ENCODE results near the gene FRY. TPM values are rescaled to one million over a fixed set of nuclear protein-coding genes. Genes with fewer than 3 reads are reported as not detected.

The FRY gene
- total RNA-seq, 4 donors from 2014 or later = 32.0 to 111 (median 63.8) TPM

GRCh38 chr13:32042551-32042950 is 11.0 kb downstream of the FRY start:
- intact Hi-C loops (cut with DNase I; ENCODE audit: low total_unique reads) = no loop called here
- no peaks in the 10 kb centered on the region for H3K9me3 ChIP-seq
- H3K27ac ChIP-seq = no peak overlapping the region
- TF ChIP-seq CTCF (IDR thresholded peaks at IDR 0.05) (no peak), POLR2A (IDR thresholded peaks at IDR 0.05) (no peak)
- H3K4me3 ChIP-seq = no peak overlapping the region
- no peaks in the 10 kb centered on the region for H3K27me3 ChIP-seq
- DNase-seq = no peak
- no peaks in the 10 kb centered on the region for H3K4me1 ChIP-seq
- no peaks in the 10 kb centered on the region for H3K36me3 ChIP-seq

GRCh38 chr13:32044446-32044845 is 12.9 kb downstream of the FRY start:
- DNase-seq = no peak
- Histone ChIP-seq H3K36me3 (no peaks in the 10 kb centered on the region), H3K4me3 (no peak overlapping the region), H3K9me3 (no peaks in the 10 kb centered on the region), H3K27me3 (no peaks in the 10 kb centered on the region), H3K27ac (no peak overlapping the region), H3K4me1 (no peaks in the 10 kb centered on the region)
- intact Hi-C loops (cut with DNase I; ENCODE audit: low total_unique reads) = no loop called here
- TF ChIP-seq CTCF (IDR thresholded peaks at IDR 0.05) (no peak), POLR2A (IDR thresholded peaks at IDR 0.05) (no peak)

GRCh38 chr13:32045537-32045936 is 14.0 kb downstream of the FRY start:
- TF ChIP-seq CTCF (IDR thresholded peaks at IDR 0.05) (no peak), POLR2A (IDR thresholded peaks at IDR 0.05) (no peak)
- H3K36me3 ChIP-seq = no peaks in the 10 kb centered on the region
- no peaks in the 10 kb centered on the region for H3K9me3 ChIP-seq
- intact Hi-C loops (cut with DNase I; ENCODE audit: low total_unique reads) = no loop called here
- H3K4me3 ChIP-seq = no peak overlapping the region
- DNase-seq = no peak
- H3K27ac ChIP-seq = peak overlapping the region; percentile 67 to 71
- no peaks in the 10 kb centered on the region for H3K4me1 ChIP-seq
- no peaks in the 10 kb centered on the region for H3K27me3 ChIP-seq

- Histone ChIP-seq H3K4me1 (no peaks in the 10 kb centered on the region), H3K36me3 (no peaks in the 10 kb centered on the region), H3K4me3 (no peak overlapping the region), H3K27me3 (no peaks in the 10 kb centered on the region), H3K27ac (peak overlapping the region; percentile 67 to 71), H3K9me3 (no peaks in the 10 kb centered on the region)
- intact Hi-C loops (cut with DNase I; ENCODE audit: low total_unique reads) = no loop called here
- TF ChIP-seq CTCF (IDR thresholded peaks at IDR 0.05) = no peak
- no peak for TF ChIP-seq POLR2A (IDR thresholded peaks at IDR 0.05)
- DNase-seq = peak in 1 of 2 donors; percentile 44
Observed at GRCh38 chr13:32045982-32046785, 14.6 kb downstream of the FRY start.

GRCh38 chr13:32047088-32047487 is 15.5 kb downstream of the FRY start:
- no peaks in the 10 kb centered on the region for H3K9me3 ChIP-seq
- DNase-seq = no peak
- H3K27me3 ChIP-seq = no peaks in the 10 kb centered on the region
- TF ChIP-seq POLR2A (IDR thresholded peaks at IDR 0.05) = no peak
- TF ChIP-seq CTCF (IDR thresholded peaks at IDR 0.05) = no peak
- no peaks in the 10 kb centered on the region for H3K4me1 ChIP-seq
- peak overlapping the region; percentile 67 to 71 for H3K27ac ChIP-seq
- H3K4me3 ChIP-seq = no peak overlapping the region
- no peaks in the 10 kb centered on the region for H3K36me3 ChIP-seq
- intact Hi-C loops (cut with DNase I; ENCODE audit: low total_unique reads) = no loop called here

All from uterus (tissue), 4 donors.